Tibial artery (tissue), 4 donors: Measurements from ENCODE around the gene MRPL38.
A peak's percentile ranks its signal among the peaks of the same experiment; 100 is the strongest.

Experiments
- DNase-seq, 2 donors: peaks; one replicate each; pipeline ENCODE4 v3.0.0-alpha.2; 2019
- H3K27ac ChIP-seq, 2 donors: fragments of 200-600 bp; sonication (generic) in 1 of 2; 1 replicate in 1 of 2; 2 replicates in 1 of 2; pipeline ENCODE4 v1.5.1; 2018 to 2019; ENCODE audit warnings: mild to moderate bottlenecking in 1 of 2
- H3K27me3 ChIP-seq, 2 donors: fragments of 200-600 bp; sonication (generic) in 1 of 2; one replicate each; pipeline versions ENCODE4 v1.5.1 to v1.6.0; 2016 to 2019
- H3K36me3 ChIP-seq, 3 donors: fragments of 200-600 bp; sonication (generic) in 2 of 3; one replicate each; pipeline ENCODE4 v1.5.1; 2016 to 2019; ENCODE audit warnings: mild to moderate bottlenecking in 2 of 3
- H3K4me1 ChIP-seq, 4 donors: fragments of 200-600 bp; sonication (generic) in 2 of 4; 1 replicate in 3 of 4; 2 replicates in 1 of 4; pipeline ENCODE4 v1.5.1; 2016 to 2019
- H3K4me3 ChIP-seq, 2 donors: fragments of 200-600 bp; sonication (generic) in 1 of 2; 1 replicate in 1 of 2; 2 replicates in 1 of 2; pipeline ENCODE4 v1.5.1; 2018 to 2019; ENCODE audit warnings: mild to moderate bottlenecking in 2 of 2
- H3K9me3 ChIP-seq, 3 donors: fragments of 200-600 bp; sonication (generic) in 1 of 3; one replicate each; pipeline ENCODE4 v1.5.1; 2016 to 2019
- intact Hi-C: fragments of 100-400 bp; cut with DNase I; formaldehyde crosslinking; loops from one replicate; pipeline ENCODE4 v1.15.0; 2023; ENCODE audit warnings: low total_unique reads
- TF ChIP-seq, protein P1 (sequence below), 2 experiments: fragments of 200-600 bp in 1 of 2; fragments of 450-650 bp in 1 of 2; IDR thresholded peaks; one replicate each; pipeline ENCODE4 v1.5.1; 2017 to 2019; ENCODE audit warnings: antibody characterized with exemption in 2 of 2, mild to moderate bottlenecking in 1 of 2, moderate library complexity in 1 of 2

Gene MRPL38

DNA sequence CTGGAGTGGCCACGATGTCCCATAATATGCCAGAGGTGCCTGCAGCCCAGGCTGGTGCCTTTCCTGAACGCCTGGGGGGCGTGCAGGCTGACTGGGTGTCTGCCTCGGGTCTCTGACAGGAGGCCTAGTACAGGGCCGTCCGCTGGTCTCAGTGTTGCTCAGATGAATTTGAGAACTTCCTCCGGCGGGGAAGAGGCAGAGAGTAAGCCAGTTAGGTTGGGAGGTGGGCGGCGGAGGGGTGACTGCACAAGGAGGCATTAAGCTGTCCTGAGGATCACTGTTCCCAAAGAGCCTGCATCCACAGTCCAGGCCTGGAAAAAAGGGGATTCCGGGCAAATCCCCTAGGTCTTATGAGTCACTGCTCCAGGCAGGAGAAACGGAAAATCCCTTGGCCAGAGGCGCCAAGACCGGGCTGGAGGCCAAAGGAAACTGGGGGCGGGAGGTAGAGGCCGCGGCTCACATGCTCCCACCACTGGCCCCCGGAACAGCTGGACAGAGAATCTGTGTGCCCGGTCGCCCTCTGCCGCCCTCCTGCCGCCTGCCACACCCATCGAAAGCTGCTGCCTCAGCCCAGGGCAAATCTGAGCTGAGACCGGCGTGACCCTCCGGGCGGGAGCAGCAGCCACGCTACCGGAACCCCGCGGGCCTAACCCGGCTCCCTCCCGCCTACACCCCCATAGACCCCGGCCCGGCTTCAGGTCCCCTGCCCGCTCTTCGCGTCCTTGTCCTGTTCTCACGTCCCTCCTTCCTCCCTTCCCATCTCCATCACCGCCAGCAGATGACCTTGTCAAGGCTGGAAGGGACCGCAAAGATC is 27.5 kb downstream of the MRPL38 start:
- Histone ChIP-seq H3K9me3 (no peaks in the 10 kb centered on the region), H3K27me3 (no peaks in the 10 kb centered on the region), H3K4me3 (peak overlapping the region; percentile 64 to 79), H3K36me3 (peaks cover 9 to 25% (median 21%) of the 10 kb centered on the region in 3 donors), H3K4me1 (peaks cover 17 to 56% (median 51%) of the 10 kb centered on the region in 4 donors), H3K27ac (peak overlapping the region; percentile 87 to 97)
- intact Hi-C loops: no loop called here
- TF ChIP-seq, protein P1, sequence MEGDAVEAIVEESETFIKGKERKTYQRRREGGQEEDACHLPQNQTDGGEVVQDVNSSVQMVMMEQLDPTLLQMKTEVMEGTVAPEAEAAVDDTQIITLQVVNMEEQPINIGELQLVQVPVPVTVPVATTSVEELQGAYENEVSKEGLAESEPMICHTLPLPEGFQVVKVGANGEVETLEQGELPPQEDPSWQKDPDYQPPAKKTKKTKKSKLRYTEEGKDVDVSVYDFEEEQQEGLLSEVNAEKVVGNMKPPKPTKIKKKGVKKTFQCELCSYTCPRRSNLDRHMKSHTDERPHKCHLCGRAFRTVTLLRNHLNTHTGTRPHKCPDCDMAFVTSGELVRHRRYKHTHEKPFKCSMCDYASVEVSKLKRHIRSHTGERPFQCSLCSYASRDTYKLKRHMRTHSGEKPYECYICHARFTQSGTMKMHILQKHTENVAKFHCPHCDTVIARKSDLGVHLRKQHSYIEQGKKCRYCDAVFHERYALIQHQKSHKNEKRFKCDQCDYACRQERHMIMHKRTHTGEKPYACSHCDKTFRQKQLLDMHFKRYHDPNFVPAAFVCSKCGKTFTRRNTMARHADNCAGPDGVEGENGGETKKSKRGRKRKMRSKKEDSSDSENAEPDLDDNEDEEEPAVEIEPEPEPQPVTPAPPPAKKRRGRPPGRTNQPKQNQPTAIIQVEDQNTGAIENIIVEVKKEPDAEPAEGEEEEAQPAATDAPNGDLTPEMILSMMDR (IDR thresholded peaks at IDR 0.05): no peak
- DNase-seq: peak; percentile 98 to 99

DNA sequence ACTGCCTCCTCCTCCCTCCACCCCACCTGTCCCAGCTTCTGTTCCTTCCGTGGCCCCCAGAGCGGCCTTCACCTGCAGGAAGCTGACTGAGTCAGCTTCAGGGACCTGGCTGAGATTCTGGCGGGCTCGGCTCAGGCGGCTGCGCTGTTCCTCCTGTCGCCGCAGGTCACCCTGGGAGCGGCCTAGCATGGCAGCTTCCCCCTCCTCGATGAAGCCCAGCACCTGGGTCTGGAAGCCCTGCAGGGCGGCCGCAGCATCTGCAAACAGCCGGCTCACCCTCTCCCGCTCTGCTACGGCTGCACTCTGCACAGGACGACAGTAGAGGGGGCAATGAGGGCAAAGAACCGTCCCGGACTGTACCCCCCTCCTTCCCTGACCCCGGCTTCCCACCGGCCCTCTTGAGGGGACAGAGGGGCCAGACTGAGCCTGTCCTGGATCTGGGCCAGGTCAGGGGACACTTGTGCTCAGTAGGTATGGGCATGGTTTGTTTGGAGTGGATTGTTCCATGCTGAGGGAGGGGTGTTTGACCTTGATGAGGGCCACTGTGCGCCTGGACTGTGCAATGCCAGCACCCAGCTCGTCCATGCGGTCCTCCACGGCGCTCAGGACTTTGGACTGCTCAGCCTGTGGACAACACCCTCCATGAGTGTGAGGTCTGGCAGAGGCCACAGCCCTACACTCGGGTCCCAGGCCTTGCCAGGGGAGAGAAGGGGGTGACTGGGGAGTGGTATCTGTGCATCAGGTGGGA is 28.3 kb downstream of the MRPL38 start:
- no peaks in the 10 kb centered on the region for H3K9me3 ChIP-seq
- TF ChIP-seq, protein P1 (IDR thresholded peaks at IDR 0.05): peak in 1 of 2 experiments; percentile 15
- H3K4me3 ChIP-seq: peak overlapping the region; percentile 64 to 79
- peaks cover 17 to 63% (median 58%) of the 10 kb centered on the region in 4 donors for H3K4me1 ChIP-seq
- H3K27ac ChIP-seq: peak overlapping the region; percentile 87 to 97
- H3K36me3 ChIP-seq: peaks cover 9 to 25% (median 21%) of the 10 kb centered on the region in 3 donors
- intact Hi-C loops: no loop called here
- peak in 1 of 2 donors; percentile 77 for DNase-seq
- H3K27me3 ChIP-seq: no peaks in the 10 kb centered on the region

DNA sequence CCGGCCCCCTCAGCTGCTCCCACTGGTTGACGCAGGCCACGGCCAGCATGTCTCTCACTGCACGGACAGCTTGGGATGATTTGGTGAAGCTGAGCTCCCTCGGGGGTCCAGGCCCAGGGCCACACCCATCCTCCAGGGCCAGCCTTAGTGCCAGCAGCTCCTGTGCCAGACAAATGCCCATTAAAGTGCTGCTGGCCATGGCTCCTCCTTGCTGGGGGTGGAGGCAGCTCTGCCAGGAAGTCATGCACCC is 28.8 kb downstream of the MRPL38 start:
- H3K4me1 ChIP-seq: peaks cover 17 to 68% (median 60%) of the 10 kb centered on the region in 4 donors
- intact Hi-C loops: no loop called here
- no peaks in the 10 kb centered on the region for H3K9me3 ChIP-seq
- H3K36me3 ChIP-seq: peaks cover 9 to 25% (median 21%) of the 10 kb centered on the region in 3 donors
- peak overlapping the region; percentile 87 to 97 for H3K27ac ChIP-seq
- no peaks in the 10 kb centered on the region for H3K27me3 ChIP-seq
- peak; percentile 49 to 91 for DNase-seq
- H3K4me3 ChIP-seq: peak overlapping the region; percentile 64 to 79
- TF ChIP-seq, protein P1 (IDR thresholded peaks at IDR 0.05): no peak

DNA sequence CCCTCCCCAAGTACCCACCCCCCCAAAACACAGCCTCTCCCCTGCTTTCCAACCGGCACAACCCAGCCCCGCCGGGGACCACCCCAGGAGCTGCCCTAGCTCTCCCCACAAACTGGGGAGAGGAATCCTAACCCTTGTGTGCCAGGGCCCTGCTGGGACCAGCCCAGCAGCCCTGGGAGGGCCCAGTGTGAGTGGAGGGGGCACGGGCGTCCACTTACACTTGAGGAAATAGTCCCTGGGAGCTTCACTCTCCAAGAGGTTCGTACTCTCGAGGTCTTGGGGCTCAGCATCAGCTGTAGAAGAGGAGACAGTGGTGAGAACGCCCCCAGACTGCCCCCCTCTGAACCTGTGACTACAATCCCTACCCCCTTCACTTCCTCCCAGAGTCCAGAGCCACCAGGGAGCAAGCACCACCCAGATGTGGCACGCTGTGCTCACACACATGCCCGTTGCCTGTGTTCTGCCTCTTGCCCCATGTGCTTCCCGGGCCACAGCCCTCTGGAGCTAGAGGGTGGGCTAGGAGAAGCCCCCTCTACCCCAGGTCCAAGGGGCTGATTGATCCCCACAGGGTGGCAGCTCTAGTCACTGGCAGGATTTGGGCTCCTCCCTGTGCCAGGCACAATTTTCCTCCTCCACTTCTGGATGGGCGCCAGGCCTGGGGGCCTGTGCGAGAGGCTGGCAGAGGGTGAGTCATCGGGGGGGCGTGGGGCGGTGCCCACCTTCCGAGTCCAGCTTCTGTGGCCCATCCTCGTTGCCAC is 29.3 kb downstream of the MRPL38 start:
- intact Hi-C loops: no loop called here
- H3K36me3 ChIP-seq: peaks cover 9 to 25% (median 21%) of the 10 kb centered on the region in 3 donors
- H3K27ac ChIP-seq: peak overlapping the region; percentile 87 to 97

More for the DNA sequence above, 29.3 kb downstream of the MRPL38 start:
- H3K27me3 ChIP-seq: no peaks in the 10 kb centered on the region
- H3K4me3 ChIP-seq: peak overlapping the region; percentile 64 to 79
- DNase-seq: peak in 1 of 2 donors; percentile 68
- peaks cover 17 to 73% (median 64%) of the 10 kb centered on the region in 4 donors for H3K4me1 ChIP-seq
- TF ChIP-seq, protein P1 (IDR thresholded peaks at IDR 0.05): no peak
- H3K9me3 ChIP-seq: no peaks in the 10 kb centered on the region
